Endothelial cell of umbilical vein (primary cell): Measurements from ENCODE around the gene ARPIN. TPM values are rescaled to one million over a fixed set of nuclear protein-coding genes. Genes with fewer than 3 reads are reported as not detected.

Experiments used
- BruUV-seq: library from RNA; stranded (reverse); fragments of 400-500 nt; replicated peaks from 2 replicates; lab custom pipeline; 2021; lab: Mats Ljungman, UMichigan
- CTCF ChIA-PET: fragments of 300-600, 350-600 bp; sonication (Branson Sonifier 250); formaldehyde crosslinking; loops from one replicate; lab custom pipeline; 2021; ENCODE audit warnings: antibody characterized with exemption, inconsistent platforms; lab: Charles Lee
- POLR2A ChIA-PET: fragments of 300-600, 350-600 bp; sonication (Branson Sonifier 250); formaldehyde crosslinking; loops from one replicate; lab custom pipeline; 2021; ENCODE audit warnings: antibody characterized with exemption, inconsistent platforms; lab: Charles Lee
- DNase-seq: peaks from one replicate; pipeline ENCODE4 v3.0.0-alpha.2; 2011; ENCODE audit warnings: low read depth, low spot score
- FAIRE-seq: peaks from 2 replicates; lab custom pipeline; 2011; peaks lifted over from hg19 to GRCh38; lab: Jason Lieb, UNC
- H2AFZ ChIP-seq: 2 replicates; pipeline ENCODE4 v1.6.0; 2012; ENCODE audit warnings: low read depth, low read length, control low read depth, inconsistent platforms
- H3K27ac ChIP-seq: 2 replicates; pipeline ENCODE4 v1.5.1; 2011; ENCODE audit warnings: low read depth, mild to moderate bottlenecking, control low read depth, low read length, moderate library complexity; ENCODE audit not compliant: insufficient read depth
- H3K27me3 ChIP-seq, 2 experiments: 2 replicates each; pipeline versions ENCODE4 v1.6.0 to v1.6.1; 2011; ENCODE audit warnings: low read length in 2 of 2, mixed read lengths in 1 of 2; ENCODE audit not compliant: control insufficient read depth in 2 of 2, insufficient read depth in 2 of 2
- H3K36me3 ChIP-seq, 2 experiments: 2 replicates in 1 of 2; 3 replicates in 1 of 2; pipeline ENCODE4 v1.5.1; 2011; ENCODE audit warnings: low read length in 2 of 2, mild to moderate bottlenecking in 1 of 2, moderate library complexity in 1 of 2; ENCODE audit not compliant: control insufficient read depth in 2 of 2, insufficient read depth in 2 of 2; ENCODE audit errors: extremely low read depth in 1 of 2
- H3K4me1 ChIP-seq: 3 replicates; pipeline ENCODE4 v1.5.1; 2011; ENCODE audit warnings: mild to moderate bottlenecking, low read length; ENCODE audit not compliant: control insufficient read depth, insufficient read depth; ENCODE audit errors: extremely low read depth
- H3K4me2 ChIP-seq: 2 replicates; pipeline ENCODE4 v1.6.1; 2011; ENCODE audit warnings: low read length, control low read depth, mixed read lengths; ENCODE audit not compliant: insufficient read depth
- H3K4me3 ChIP-seq, 3 experiments: fragments of 200-600 bp in 1 of 3; sonication (generic), shearing (Covaris generic) in 1 of 3; replicated peaks in 1 of 3; 2 replicates each; pipeline ENCODE4 v1.5.1; 2011 to 2016; ENCODE audit warnings: control low read depth in 3 of 3, low read length in 3 of 3, mild to moderate bottlenecking in 2 of 3, inconsistent platforms in 1 of 3, low read depth in 1 of 3, moderate library complexity in 1 of 3; ENCODE audit not compliant: insufficient read depth in 1 of 3
- H3K79me2 ChIP-seq: 2 replicates; pipeline ENCODE4 v1.6.0; 2012; ENCODE audit warnings: low read length, inconsistent platforms; ENCODE audit not compliant: control insufficient read depth, insufficient read depth
- H3K9ac ChIP-seq: replicated peaks from 2 replicates; pipeline ENCODE3; 2011; ENCODE audit warnings: low read length, control low read depth; ENCODE audit not compliant: insufficient read depth; ENCODE audit errors: extremely low read depth
- H3K9me1 ChIP-seq: replicated peaks from 3 replicates; pipeline ENCODE4 v1.6.0; 2011; ENCODE audit warnings: mild to moderate bottlenecking, low read length; ENCODE audit not compliant: control insufficient read depth, insufficient read depth; ENCODE audit errors: extremely low read depth
- H3K9me3 ChIP-seq: replicated peaks from 2 replicates; pipeline ENCODE4 v1.5.1; 2012; ENCODE audit warnings: low read length, inconsistent platforms; ENCODE audit not compliant: control insufficient read depth, insufficient read depth
- H4K20me1 ChIP-seq: replicated peaks from 2 replicates; pipeline ENCODE3; 2011; ENCODE audit warnings: mild to moderate bottlenecking, low read length; ENCODE audit not compliant: control insufficient read depth, insufficient read depth; ENCODE audit errors: extremely low read depth
- EZH2 ChIP-seq: IDR thresholded peaks from 2 replicates; pipeline ENCODE4 v1.6.1; 2012; ENCODE audit warnings: borderline replicate concordance, low read depth, mild to moderate bottlenecking, moderate library complexity, low read length, inconsistent platforms; ENCODE audit not compliant: severe bottlenecking
- FOS ChIP-seq: IDR thresholded peaks from 2 replicates; pipeline ENCODE4 v1.6.1; 2011; ENCODE audit warnings: mild to moderate bottlenecking, low read length, moderate library complexity, borderline replicate concordance; ENCODE audit not compliant: insufficient read depth
- GATA2 ChIP-seq: IDR thresholded peaks from 2 replicates; pipeline ENCODE4 v1.7.0; 2011; ENCODE audit warnings: low read depth, mild to moderate bottlenecking, moderate library complexity, mixed read lengths, low read length; ENCODE audit not compliant: insufficient read length, insufficient read depth
- JUN ChIP-seq: IDR thresholded peaks from 2 replicates; pipeline ENCODE4 v1.6.1; 2011; ENCODE audit warnings: borderline replicate concordance, low read depth; ENCODE audit not compliant: insufficient read length, insufficient read depth
- MAX ChIP-seq: IDR thresholded peaks from 2 replicates; pipeline ENCODE4 v1.6.1; 2011; ENCODE audit not compliant: insufficient read depth, insufficient read length
- MYC ChIP-seq: IDR thresholded peaks from one replicate; pipeline ENCODE4 v1.6.1; 2011; ENCODE audit warnings: mild to moderate bottlenecking, low read depth, low read length
- POLR2A ChIP-seq: IDR thresholded peaks from 2 replicates; pipeline ENCODE4 v1.6.1; 2012; ENCODE audit warnings: low read depth, mild to moderate bottlenecking, control low read depth, low read length
- POLR2AphosphoS5 ChIP-seq: IDR thresholded peaks from 2 replicates; pipeline ENCODE4 v1.6.1; 2012; ENCODE audit warnings: low read depth, mild to moderate bottlenecking, control low read depth, low read length, moderate library complexity; ENCODE audit not compliant: insufficient read depth
- dilution Hi-C: fragments of 300-500 bp; cut with MboI; formaldehyde crosslinking; loops from one replicate; pipeline ENCODE4 v1.15.0; 2019; ENCODE audit warnings: low sequenced_read_pairs; ENCODE audit not compliant: extremely low pct_ligation_motif_present
- intact Hi-C: fragments of 100-400 bp; cut with micrococcal nuclease; formaldehyde crosslinking; loops from one replicate; pipeline ENCODE4 v1.10.0; 2022
- polyA plus RNA-seq, 4 experiments: library from polyadenylated mRNA; depleted of rRNA in 3 of 4; stranded (reverse) in 3 of 4; unstranded in 1 of 4; fragments of >200 nt; gene quantifications; 2 replicates each; pipeline versions ENCODE4 v1.2.1 to v1.2.3, GENCODE V29; 2011 to 2012; ENCODE audit warnings: missing spikeins in 1 of 4
- total RNA-seq: library from RNA; stranded (reverse); gene quantifications from 2 replicates; pipeline ENCODE4 v1.2.3, GENCODE V29; 2021

ARPIN gene
- total and polyA plus RNA-seq, 2 donors (not counting 3 experiments of a cell fraction or from before 2014, with no cell fraction given): 13.0 to 23.3 TPM

- TF ChIP-seq MYC: no peak
- no peak for TF ChIP-seq GATA2
- TF ChIP-seq FOS: no peak
- no peak for TF ChIP-seq JUN
- no peak for TF ChIP-seq POLR2AphosphoS5
- TF ChIP-seq MAX: no peak
- TF ChIP-seq POLR2A: no peak
- TF ChIP-seq EZH2: no peak
- Histone ChIP-seq H3K27me3 (no peaks in the 10 kb centered on the region), H3K9ac (no peak overlapping the region), H4K20me1 (no peaks in the 10 kb centered on the region), H3K4me1 (peaks cover 11% of the 10 kb centered on the region), H3K4me3 (no peak overlapping the region), H3K9me1 (no peaks in the 10 kb centered on the region), H3K4me2 (no peak overlapping the region), H3K27ac (no peak overlapping the region), H3K36me3 (peaks cover 0 to 7% of the 10 kb centered on the region in 2 experiments), H2AFZ (no peak overlapping the region), H3K79me2 (no peaks in the 10 kb centered on the region), H3K9me3 (no peaks in the 10 kb centered on the region)
- FAIRE-seq (no peak), DNase-seq (no peak)
- CTCF ChIA-PET: interaction anchor here (1.0 kb wide), 1 partner anchor 13 kb away, joined by 4 read pairs; no protein-coding TSS in a partner anchor
- intact Hi-C loops: loop anchor here (5.0 kb wide), 2 partner anchors 91 to 161 kb away; partner anchors contain the start of gene ZNF710
- BruUV-seq: no TSS peak
- POLR2A ChIA-PET: no interaction called here
- dilution Hi-C loops: no loop called here
These were observed 1.7 kb downstream of the ARPIN start for GRCh38 chr15:89910891-89911626.
